ENCODE data around the gene LMCD1. TPM values are rescaled to one million over a fixed set of nuclear protein-coding genes. Genes with fewer than 3 reads are reported as not detected.
A peak's percentile ranks its signal among the peaks of the same experiment; 100 is the strongest.

The LMCD1 gene
- polyA plus RNA-seq, 1 of the 3 experiments (the other 2 are of a cell fraction) = 23.6 TPM

DNA sequence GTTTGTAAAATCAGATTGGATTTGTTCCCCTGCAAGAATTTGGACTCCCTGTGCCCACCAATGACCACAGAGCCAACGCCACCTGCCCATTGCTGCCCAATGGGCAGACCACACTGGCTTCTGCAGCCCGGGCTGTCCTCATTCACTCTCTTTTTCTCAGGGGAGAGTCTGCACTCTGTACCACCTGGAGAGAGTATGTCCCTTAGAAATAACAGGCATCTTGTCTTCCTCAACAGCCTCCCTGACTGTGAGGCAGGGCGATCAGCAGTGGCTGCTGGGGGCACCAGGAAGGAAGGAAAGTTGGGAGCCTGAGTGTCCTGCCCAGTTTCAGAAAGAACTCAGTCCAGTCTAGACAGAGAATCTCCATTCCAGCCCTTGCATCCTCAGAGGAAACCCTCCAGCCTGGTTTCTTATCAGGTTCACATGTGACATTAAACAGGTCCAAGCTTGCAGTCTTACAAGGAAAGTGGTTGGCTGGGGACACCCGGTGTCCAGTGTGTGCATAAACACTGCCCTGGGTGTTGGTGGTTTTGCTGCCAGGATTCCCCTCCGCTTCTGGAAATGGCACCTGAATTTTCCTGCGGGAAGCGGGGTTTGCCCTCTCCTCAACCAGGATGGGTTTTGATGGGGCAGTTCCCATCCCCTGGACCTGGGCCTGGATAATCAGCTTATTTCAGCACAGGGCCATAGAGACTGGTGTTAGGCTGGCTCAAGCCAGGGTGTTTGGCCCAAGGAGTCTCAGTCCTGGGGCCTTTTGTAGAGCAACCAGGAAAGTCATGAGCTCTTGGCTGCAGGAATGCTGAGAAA, 105.8 kb downstream of the LMCD1 start (continued):
- TF ChIP-seq, protein P1, sequence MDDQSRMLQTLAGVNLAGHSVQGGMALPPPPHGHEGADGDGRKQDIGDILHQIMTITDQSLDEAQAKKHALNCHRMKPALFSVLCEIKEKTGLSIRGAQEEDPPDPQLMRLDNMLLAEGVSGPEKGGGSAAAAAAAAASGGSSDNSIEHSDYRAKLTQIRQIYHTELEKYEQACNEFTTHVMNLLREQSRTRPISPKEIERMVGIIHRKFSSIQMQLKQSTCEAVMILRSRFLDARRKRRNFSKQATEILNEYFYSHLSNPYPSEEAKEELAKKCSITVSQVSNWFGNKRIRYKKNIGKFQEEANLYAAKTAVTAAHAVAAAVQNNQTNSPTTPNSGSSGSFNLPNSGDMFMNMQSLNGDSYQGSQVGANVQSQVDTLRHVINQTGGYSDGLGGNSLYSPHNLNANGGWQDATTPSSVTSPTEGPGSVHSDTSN (IDR thresholded peaks at IDR 0.05) = no peak
- TF ChIP-seq, protein P2, sequence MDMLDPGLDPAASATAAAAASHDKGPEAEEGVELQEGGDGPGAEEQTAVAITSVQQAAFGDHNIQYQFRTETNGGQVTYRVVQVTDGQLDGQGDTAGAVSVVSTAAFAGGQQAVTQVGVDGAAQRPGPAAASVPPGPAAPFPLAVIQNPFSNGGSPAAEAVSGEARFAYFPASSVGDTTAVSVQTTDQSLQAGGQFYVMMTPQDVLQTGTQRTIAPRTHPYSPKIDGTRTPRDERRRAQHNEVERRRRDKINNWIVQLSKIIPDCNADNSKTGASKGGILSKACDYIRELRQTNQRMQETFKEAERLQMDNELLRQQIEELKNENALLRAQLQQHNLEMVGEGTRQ (IDR thresholded peaks at IDR 0.05; ENCODE audit: borderline replicate concordance, low read depth, low read length) = no peak
- TF ChIP-seq TAF1 (IDR thresholded peaks at IDR 0.05; ENCODE audit: borderline replicate concordance, low read depth, low read length) (no peak), FOXM1 (IDR thresholded peaks at IDR 0.05; ENCODE audit: low read depth) (no peak), CHD2 (IDR thresholded peaks at IDR 0.05; ENCODE audit: low read length, partially characterized antibody) (no peak), RAD21 (IDR thresholded peaks at IDR 0.05; ENCODE audit: low read length) (peak; percentile 96), NRF1 (IDR thresholded peaks at IDR 0.05; ENCODE audit: low read depth, low read length) (no peak), TCF12 (IDR thresholded peaks at IDR 0.05) (peak; percentile 42), MXI1 (IDR thresholded peaks at IDR 0.05; ENCODE audit: low read depth, low read length) (0 out of 2 replicates have a peak, but pooled peaks have one; percentile 25), TEAD4 (IDR thresholded peaks at IDR 0.05; ENCODE audit: borderline replicate concordance, insufficient read depth) (no peak), GATA2 (CRISPR knock-in tag; IDR thresholded peaks at IDR 0.05) (peak; percentile 88), YY1 (IDR thresholded peaks at IDR 0.05; ENCODE audit: low read depth) (no peak), SMC3 (IDR thresholded peaks at IDR 0.05; ENCODE audit: low read depth, low read length) (peak; percentile 90), SIN3A (IDR thresholded peaks at IDR 0.05; ENCODE audit: borderline replicate concordance, low read depth, low read length) (no peak)
- TF ChIP-seq, protein P3, sequence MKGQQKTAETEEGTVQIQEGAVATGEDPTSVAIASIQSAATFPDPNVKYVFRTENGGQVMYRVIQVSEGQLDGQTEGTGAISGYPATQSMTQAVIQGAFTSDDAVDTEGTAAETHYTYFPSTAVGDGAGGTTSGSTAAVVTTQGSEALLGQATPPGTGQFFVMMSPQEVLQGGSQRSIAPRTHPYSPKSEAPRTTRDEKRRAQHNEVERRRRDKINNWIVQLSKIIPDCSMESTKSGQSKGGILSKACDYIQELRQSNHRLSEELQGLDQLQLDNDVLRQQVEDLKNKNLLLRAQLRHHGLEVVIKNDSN (IDR thresholded peaks at IDR 0.05; ENCODE audit: borderline replicate concordance, low read depth) = no peak
- TF ChIP-seq, protein P4, sequence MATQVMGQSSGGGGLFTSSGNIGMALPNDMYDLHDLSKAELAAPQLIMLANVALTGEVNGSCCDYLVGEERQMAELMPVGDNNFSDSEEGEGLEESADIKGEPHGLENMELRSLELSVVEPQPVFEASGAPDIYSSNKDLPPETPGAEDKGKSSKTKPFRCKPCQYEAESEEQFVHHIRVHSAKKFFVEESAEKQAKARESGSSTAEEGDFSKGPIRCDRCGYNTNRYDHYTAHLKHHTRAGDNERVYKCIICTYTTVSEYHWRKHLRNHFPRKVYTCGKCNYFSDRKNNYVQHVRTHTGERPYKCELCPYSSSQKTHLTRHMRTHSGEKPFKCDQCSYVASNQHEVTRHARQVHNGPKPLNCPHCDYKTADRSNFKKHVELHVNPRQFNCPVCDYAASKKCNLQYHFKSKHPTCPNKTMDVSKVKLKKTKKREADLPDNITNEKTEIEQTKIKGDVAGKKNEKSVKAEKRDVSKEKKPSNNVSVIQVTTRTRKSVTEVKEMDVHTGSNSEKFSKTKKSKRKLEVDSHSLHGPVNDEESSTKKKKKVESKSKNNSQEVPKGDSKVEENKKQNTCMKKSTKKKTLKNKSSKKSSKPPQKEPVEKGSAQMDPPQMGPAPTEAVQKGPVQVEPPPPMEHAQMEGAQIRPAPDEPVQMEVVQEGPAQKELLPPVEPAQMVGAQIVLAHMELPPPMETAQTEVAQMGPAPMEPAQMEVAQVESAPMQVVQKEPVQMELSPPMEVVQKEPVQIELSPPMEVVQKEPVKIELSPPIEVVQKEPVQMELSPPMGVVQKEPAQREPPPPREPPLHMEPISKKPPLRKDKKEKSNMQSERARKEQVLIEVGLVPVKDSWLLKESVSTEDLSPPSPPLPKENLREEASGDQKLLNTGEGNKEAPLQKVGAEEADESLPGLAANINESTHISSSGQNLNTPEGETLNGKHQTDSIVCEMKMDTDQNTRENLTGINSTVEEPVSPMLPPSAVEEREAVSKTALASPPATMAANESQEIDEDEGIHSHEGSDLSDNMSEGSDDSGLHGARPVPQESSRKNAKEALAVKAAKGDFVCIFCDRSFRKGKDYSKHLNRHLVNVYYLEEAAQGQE (IDR thresholded peaks at IDR 0.05; ENCODE audit: low read depth, low read length) = no peak
